Posterior cingulate gyrus (tissue), 11 donors: Measurements from ENCODE around the gene PAK2.

Source experiments
- DNase-seq, 10 donors: peaks; one replicate each; pipeline versions ENCODE4 v3.0.0 to v3.0.0-alpha.2; 2020 to 2021; ENCODE audit warnings: mixed read lengths in 3 of 10
- intact Hi-C: fragments of 100-400 bp; cut with DNase I; formaldehyde crosslinking; loops from one replicate; pipeline ENCODE4 v1.15.1; 2023

The PAK2 gene

DNA sequence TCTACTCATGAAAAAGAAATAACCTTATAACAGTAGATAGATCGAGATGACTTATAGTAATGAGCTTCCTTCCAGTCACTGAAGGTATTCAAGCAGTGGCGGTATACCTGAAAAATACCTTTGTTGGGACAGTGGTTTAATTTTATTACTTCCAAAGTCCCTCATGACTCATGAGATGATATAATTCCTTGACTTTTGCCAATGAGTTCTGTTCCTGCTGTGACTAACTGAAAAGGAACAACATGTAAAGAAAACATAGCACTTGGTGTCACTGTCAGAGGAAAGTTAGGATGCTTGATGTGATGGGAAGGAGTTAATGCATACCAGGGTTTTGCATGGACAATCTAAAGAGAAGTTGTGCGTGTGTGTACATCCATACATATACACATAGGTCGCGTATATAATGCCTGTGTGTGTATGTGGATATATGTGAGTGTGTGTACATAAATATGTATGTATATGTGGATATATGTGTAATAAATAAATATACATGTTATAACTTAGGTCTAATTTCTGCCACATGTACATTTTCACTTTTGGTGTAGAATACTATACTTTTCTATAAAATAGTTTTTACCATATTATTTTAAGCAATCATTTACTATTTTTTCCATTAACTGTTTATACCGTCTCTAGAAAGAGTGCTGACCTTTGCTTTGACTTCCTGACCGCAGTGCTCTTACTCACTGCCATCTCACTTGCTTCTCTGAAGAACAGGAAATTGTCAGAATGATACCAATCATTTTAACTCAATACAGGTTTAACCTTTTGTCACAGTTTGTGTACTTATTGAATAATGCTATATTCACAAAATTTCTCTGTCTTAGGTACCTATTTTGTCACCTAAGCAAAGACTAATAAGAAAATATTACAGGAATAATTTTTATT lies 12.6 kb upstream of the PAK2 start:
- DNase-seq: no peak
- intact Hi-C loops: no loop called here

DNA sequence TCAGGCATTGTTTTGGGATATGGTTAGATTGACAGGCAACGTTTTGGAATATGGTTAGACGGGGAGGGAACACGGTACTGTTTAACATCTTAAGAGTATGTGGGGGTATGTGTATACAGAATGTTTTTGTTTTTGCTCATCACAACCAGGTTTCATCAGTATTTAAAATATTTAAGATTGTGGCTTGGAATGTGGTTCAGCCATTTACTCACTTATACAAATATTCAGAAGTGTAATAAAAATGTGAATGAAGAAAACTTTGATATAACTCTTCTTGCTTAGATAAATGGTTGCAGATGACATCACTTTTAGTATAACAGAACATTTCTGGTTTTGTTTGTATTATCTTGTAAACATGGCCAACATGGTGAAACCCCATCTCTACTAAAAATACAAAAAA lies 3.9 kb upstream of the PAK2 start:
- DNase-seq: no peak
- intact Hi-C loops: no loop called here

DNA sequence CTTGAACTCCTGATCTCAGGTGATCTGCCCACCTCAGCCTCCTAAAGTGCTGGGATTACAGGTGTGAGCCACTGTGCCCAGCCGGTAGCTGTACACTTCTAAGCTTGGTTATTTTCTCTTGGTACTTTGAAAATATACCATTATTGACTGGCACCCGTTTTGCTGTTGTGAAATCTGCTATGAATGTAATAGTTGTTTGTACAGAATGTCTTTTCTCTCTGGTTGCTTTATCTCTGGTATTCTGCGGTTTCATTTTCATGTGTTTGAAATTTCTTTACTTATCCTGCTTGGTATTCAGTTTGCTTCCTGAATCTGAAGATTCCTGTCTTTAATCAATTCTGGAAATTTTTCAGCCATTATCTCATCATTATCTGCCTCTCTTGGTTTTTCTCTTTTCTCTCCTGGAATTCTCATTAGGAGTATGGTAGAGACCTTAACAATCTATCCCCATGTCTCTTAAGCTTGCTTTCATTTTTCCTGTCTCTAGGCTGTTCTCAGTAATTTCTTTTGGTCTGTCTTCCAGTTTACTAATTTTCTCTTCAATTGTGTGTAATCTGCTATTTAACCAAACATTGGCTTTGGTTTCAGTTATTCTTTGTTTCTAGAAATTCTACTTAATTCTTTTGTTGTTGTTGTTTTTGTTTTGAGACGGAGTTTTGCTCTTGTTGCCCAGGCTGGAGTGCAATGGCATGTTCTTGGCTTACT lies 2.8 kb upstream of the PAK2 start:
- DNase-seq: no peak
- intact Hi-C loops: no loop called here

DNA sequence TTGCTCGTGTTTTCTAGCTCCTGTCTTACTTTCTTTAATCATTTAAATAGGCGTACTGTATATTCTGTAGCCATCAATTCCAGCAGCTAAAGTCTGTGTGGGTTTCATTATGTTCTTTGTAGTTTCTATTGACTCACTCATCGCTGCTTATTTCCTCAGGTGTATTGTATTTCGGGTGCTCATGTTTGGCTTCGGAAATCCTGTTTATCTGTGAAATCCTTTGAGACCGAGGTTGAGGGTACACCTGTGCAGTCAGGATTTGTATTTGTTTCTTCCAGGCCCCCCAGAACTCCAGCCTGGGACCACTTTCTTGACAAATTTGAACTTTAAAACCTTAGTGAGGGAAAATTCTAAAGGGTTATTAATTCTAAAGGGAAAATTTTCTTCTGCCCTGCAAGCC lies 2.0 kb upstream of the PAK2 start:
- intact Hi-C loops: no loop called here
- no peak for DNase-seq

DNA sequence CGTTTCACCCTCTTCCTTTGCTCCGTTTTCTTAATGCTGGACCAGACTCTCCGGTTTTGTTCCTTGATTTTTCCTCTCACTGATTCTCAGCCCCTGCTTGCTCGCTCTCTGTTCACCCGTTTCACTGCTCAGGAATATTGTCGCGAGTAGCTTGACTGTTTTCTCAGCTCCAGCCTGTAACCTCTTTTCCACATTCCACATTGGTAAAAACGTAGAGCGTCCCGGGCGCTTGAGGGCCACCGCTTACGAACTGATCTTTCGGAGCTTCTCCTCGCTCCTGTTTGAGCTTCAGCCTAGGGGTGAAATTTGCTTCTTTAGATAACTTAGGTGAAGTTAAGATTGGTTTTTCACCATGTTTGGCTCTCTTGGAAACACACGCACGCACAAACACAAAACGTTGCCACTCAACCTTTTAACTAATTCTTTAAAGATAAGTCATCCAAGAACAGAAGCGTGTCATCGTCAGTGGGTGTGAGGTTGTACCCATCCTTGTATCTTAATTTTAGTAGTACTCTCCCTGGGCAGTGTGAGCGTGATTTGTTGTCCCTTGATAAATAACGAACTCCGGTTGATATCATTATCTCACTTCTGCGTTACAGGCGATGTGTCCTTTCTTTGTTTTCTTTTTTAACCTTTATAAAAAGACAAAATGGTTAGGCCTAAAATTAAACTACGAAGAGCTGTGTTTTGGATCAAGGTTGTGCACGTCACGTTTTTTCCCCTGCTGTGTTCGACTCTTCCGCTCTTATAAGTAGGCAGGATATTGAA lies 1.0 kb downstream of the PAK2 start:
- intact Hi-C loops: loop anchor here (5.0 kb wide), 1 partner anchor 127 kb away; the partner anchor contains the start of gene SENP5
- peak in 7 of 10 donors; percentile 11 to 83 (median 31) for DNase-seq

DNA sequence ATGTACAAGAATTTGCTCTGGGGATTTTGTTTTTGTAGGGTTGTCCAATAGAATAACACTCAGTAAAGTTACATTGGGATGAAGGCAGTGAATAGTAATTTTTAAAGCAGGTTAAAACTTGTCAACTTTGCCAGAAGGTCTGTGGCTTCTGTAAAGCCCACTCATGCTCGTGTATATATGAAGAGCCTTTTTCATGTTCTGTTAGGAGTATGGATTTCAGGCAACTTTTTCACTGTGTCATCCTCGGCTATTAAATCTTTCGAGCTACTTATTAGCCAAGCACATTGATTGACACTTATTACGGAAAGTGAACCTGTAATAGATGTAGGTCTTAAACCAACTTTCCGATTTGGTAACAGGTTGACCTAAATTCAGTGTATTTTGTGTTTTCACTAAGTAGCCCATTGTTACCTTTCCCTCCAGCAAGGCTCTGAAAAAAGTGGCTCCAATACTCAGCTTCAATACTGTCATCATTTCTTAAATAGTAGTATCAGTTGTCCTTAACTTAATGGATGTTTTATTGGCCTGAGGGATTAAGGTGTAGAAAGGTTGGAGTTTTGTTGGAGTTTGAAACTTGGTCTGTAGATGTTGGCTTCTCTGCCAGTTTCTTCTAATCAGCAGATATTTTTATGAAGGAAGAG lies 1.7 kb downstream of the PAK2 start:
- no peak for DNase-seq
- intact Hi-C loops: loop anchor here (5.0 kb wide), 1 partner anchor 126 kb away; the partner anchor contains the start of gene SENP5

DNA sequence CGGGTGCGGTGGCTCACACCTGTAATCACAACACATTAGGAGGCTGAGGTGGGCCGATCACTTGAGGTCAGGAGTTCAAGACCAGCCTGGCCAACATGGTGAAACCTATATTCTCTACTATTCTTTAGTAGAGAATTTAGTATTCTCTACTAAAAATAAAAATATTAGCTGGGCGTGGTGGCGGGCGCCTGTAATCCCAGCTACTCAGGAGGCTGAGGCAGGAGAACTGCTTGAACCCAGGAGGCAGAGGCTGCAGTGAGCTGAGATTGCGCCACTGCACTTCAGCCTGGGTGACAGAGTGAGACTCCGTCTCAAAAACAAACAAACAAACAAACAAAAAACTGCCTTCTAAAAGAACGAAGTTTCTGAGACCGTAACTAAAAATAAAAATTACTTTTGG lies 3.9 kb downstream of the PAK2 start:
- peak in 1 of 10 donors; percentile 34 for DNase-seq
- intact Hi-C loops: loop anchor here (5.0 kb wide), 1 partner anchor 124 kb away; the partner anchor contains the start of gene SENP5

DNA sequence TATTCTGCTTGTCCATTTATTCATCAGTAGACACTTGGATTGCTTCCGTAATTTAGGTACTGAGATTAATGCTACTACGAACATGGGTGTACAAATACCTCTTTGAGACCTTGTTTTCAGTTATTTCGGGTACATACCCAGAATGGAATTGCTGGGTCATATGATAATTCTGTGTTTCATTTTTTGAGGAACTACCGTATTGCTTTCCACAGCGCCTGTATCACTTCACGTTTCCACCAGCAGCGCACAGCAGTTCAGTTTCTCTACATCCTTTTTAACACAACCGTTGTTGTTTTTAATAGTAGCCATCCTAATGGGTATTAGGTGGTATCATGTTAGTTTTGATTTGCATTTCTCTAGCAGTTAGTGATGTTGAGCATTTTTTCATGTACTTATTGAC lies 9.5 kb downstream of the PAK2 start:
- intact Hi-C loops: no loop called here
- no peak for DNase-seq

DNA sequence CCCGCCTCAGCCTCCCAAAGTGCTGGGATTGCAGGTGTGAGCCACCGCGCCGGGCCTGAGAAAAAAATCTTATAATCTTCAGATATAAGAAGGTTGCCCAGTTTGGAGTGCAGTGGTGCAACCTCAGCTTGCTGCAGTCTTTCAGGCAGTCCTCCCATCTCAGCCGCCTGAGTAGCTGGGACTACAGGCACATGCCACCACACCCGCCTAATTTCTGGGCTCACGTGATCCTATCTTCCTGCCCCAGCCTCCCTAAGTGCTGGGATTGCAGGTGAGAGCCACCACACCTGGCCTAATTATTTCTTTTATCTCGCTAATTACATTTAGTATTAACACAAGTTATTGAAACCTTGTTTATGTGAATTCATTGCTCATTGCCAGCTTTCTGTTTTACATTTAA lies 13.5 kb downstream of the PAK2 start:
- intact Hi-C loops: no loop called here
- DNase-seq: peak in 1 of 10 donors; percentile 40

DNA sequence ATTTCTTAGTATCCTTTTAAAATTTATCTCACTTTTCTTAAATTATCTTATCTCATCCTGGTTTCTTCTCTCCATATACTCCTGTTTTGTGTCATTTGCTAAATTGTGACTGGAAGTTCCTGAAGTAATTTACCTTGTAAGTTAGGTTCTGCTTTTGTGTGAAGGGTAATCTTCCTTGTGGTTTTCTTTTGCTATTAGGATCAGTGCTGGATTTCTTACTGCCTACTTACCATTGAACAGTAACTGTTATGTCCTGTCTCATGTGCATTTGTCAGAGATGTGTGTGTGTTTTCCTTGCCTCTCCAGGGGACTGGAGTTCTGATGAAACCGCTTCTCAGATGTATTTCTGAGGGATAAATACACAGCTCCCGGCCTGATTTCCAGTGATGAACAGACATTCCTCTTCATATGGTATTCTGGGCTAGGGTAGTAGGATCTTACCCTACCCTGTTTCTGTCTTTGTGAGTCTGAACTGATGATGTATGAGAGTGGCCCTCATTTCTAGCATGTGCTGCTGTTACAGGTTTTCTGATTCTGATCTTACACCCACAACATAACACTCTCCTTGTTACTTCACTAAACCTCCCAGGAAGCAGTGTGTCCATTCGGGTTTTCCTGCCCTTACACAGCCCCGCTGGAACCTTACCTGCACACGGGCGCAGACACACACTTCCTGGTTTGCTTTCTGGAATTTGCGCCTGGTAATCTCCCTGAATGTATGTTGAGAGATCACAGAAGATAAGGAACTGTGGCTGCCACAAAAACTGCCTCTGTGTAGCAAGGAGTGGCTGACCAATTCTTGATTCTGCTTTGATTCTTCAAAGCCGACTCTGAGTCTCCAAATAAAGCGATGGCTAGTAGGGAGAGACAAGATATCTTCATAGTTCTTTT lies 14.7 kb downstream of the PAK2 start:
- intact Hi-C loops: no loop called here
- no peak for DNase-seq

DNA sequence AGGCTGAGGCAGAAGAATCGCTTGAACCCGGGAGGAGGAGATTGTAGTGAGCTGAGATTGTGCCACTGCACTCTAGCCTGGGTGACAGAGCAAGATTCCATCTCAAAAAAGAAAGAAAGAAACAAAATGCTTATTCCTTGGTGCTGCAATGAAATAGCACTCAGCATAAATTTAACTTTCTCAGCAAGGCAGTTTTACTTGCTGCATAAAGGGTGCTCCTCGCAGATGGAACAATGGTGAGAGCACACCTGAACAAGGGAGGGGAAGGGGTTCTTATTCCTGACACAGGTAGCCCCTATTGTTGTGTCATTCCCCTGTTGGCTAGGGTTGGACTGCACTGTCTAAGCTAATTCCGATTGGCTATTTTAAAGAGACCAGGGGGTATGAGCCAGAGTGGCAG lies 17.1 kb downstream of the PAK2 start:
- intact Hi-C loops: no loop called here

DNA sequence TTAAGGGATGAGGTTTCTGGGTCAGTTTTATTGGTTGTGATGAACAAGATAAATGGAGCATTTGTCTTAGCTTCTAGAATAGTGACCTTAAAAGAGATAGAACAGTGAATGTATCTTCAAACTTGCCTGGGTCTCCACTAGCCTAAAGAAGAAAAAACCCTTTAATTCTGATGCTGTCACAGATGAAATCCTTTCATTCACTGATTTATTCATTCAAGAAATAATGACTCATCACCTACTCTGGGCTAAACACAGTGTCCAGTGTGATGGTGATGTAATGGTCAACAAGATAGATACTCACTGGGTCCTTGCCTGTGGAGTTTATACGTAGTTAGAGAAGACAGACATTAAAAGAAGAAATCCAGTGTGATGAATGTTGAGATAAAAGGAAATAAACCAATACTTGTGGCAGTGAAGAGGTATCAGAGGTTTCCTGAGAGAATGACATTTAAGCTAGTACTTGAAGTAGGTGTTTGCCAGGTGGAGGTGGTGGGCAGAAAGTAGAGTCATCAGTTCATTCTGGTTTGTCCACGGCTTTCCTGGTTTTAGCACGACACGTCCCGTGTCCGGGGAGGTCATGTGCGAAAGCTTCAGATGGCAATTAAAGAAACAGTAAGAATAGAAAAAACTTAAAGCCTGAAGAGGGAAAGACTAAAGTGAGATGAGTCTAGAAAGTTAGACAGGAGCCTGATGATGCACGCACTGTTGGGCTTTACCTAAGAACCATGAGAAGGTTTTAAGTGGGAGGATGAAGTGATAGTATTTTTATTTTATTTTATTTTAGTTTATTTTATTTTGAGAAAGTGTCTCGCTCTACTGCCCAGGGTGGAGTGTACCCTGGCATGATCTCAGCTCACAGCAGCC lies 18.5 kb downstream of the PAK2 start:
- DNase-seq: no peak
- intact Hi-C loops: no loop called here

More for the DNA sequence above, 17.1 kb downstream of the PAK2 start:
- DNase-seq: no peak

DNA sequence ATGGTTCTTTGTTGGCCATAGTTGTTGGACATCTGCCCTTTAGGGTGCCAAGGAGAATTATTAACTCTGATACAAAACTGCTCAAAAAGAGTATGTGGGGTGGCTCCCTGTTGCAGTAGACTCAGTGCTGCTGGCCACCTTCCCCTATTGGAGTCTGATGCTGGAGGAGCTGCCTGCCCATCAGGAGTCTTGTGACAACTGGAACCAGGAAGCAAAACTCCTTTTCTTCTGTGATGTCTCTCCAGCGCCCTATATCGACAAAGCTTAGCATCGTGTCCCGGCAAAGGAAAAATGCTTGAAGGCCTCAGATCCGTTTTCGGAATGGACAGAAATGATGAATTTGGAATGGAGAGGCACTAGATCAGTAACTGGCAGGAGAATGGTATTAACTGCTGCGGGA lies 23.5 kb downstream of the PAK2 start:
- intact Hi-C loops: no loop called here
- peak in 1 of 10 donors; percentile 65 for DNase-seq

DNA sequence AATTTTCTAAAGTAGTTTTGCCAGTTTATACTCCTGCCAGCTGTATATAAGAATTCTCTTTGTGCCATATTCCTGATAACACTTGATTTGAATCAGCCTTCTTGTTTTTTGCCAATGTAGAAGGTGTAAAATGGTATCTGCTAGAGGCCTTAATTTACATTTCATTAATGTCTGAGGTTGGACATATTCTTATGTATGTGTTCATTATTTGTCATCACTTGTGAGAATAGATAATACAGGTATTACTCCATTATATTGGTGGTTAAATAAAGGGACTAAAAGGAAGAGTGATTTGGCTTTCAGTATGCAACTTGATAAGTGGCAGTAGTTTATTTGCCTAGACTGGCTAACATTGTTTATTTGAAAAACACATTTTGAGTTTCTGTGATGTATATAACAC lies 25.8 kb downstream of the PAK2 start:
- intact Hi-C loops: no loop called here
- DNase-seq: no peak

DNA sequence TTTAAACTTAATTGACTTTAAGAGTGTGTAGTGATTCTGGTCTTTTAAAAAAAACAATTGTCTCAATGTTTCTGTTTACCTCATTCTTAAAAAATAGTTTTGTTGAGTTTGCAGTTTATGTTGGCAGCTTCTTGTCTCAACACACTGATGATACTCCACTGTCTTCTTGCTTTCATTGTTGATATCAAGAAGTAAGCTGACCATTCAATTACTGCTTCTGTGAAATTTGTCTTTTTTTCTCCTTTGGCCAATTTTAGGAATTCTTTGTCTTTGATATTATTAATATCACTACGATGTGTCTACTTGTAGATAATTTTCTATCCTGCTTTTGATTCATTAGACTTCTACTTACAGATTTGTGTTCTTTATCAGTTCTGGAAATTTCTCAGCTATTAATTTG lies 31.4 kb downstream of the PAK2 start:
- intact Hi-C loops: no loop called here
- no peak for DNase-seq

DNA sequence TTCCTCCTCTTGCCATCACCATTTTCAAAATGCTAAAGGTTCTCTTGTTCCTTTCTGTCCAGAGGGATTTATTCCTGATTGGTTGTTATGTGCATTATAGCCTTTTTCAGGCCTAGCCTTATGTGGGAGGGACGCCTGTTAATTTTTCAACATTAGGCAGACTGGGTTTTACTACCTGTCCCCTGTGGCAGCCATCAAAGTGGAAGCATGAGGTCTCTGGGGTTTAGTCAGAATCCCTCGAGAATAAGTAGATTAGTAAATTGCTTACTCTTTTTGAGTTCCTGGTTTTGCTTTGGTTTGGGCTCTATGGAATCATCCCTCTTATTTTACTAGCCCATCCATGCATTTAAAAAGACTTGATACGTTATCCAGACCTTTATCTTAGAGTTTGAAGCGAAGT lies 32.4 kb downstream of the PAK2 start:
- intact Hi-C loops: no loop called here
- no peak for DNase-seq

DNA sequence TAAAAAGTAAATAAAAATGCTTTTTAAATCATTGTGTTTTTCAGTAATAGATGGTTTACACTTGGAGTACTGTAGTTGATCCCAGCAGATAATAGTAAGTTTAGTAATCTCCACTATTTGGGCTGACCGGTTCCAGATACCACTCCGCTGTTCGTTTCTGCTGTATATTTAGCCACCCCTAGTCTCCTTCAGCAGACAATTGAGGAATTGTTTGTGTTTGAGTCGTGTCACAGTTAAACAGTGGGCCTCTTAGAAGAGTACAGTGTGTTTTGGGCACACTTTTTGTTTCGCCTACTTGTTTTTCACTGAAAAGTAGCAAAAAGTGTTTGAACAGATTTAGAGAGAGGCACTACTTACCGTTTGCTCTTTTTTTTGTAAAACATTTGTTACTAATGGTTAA lies 33.2 kb downstream of the PAK2 start:
- intact Hi-C loops: no loop called here
- peak in 1 of 10 donors; percentile 19 for DNase-seq

DNA sequence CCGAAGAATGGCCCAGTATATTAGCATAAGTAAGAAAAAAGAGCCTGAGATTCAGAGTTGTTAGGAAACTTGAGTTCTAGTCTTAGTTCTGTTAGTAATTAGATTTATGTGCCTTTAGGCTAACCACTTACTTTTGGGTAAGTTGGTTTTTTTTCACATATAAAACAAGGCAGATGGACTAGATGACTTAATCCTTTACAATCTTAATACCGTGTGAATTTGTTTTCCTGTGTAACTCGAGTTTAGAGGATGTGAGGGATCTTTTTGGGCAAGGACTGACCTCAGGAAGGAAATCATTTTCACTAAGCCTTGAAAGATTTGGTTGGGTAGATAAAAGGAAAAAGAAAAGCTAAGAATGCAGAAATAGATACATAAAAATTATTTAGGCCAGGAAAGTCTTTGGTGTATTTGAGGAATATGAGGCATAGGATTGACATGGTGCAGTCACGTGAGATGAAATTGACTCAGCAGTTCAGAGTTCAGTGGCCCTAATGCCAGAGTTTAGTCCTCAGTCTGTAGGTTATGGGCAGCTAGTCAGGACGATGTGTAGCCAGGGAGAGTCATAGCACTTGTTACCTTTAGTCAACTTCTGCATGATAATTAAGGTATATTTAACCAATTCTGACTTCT lies 34.6 kb downstream of the PAK2 start:
- DNase-seq: no peak
- intact Hi-C loops: no loop called here
